Mesothelial cell of epicardium (in vitro differentiated cells): ENCODE measurements around the gene LMAN2. TPM values are rescaled to one million over a fixed set of nuclear protein-coding genes. Genes with fewer than 3 reads are reported as not detected.

Source experiments
- DNase-seq, 2 experiments: peaks; one replicate each; pipeline ENCODE4 v3.0.0; 2021; ENCODE audit warnings: low spot score in 2 of 2; ENCODE audit not compliant: unreplicated experiment in 2 of 2
- H3K27ac Mint-ChIP-seq: 2 replicates; pipeline ENCODE4 v1.8.0; 2021; ENCODE audit warnings: mixed read lengths
- H3K27me3 Mint-ChIP-seq: 2 replicates; pipeline ENCODE4 v1.8.0; 2021; ENCODE audit warnings: low read depth, mixed read lengths
- H3K36me3 Mint-ChIP-seq: 2 replicates; pipeline ENCODE4 v1.8.0; 2021; ENCODE audit warnings: mixed read lengths
- H3K4me1 Mint-ChIP-seq: 2 replicates; pipeline ENCODE4 v1.8.0; 2021; ENCODE audit warnings: mixed read lengths
- H3K4me3 Mint-ChIP-seq: 2 replicates; pipeline ENCODE4 v1.8.0; 2021; ENCODE audit warnings: mild to moderate bottlenecking, moderate library complexity, mixed read lengths
- H3K9me3 Mint-ChIP-seq: 2 replicates; pipeline ENCODE4 v1.8.0; 2021; ENCODE audit warnings: mixed read lengths
- total RNA-seq: library from RNA; stranded (reverse); gene quantifications from 3 replicates; pipeline ENCODE4 v1.2.1, GENCODE V29; 2021
- TF ChIP-seq, protein P1 (sequence below): fragments of 200-600 bp; sonication (generic); IDR thresholded peaks from one replicate; pipeline ENCODE4 v1.5.0; 2021; ENCODE audit warnings: antibody characterized with exemption; ENCODE audit not compliant: unreplicated experiment

Gene LMAN2
- total RNA-seq, 1 donor from 2014 or later: 85.4 TPM

DNA sequence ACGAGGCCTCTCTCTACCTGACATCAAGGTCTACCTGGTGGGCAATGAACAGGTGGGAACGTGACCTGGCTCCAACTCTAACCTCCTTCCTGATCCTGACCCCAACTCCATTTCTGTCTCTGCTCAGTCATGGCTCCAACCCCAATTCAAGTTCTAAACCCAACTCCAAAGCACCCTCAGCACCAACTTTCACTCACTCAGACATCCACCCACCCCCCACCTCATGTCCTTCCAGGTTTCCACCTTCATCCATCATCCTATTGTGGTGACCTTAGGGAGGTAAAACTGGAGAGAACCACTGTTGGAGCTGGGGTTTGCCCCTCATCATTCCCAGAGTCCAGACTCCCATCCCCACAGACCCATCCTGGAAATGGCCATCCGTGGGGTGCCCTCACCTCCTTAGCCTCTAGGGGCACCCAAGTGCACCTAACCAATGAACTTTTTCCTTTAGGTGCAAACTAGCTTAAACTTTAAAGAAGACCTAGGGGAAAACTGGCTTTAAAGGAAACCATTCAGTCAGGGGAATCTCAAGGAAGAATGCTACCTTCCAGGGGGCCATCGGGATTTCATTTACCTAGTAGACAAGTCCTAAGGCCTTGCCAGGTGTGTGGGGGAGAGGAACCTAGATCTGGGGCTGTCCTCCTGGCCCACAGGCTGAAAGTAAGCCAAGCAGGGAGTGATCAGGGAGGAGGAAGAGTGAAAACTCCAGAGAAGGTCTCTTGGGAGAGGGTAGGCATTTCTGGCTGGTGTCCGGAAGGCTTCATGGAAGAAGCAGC is 17.6 kb upstream of the LMAN2 start:
- Mint-ChIP-seq H3K27ac (peak overlapping the region; percentile 11), H3K36me3 (no peaks in the 10 kb centered on the region), H3K9me3 (no peaks in the 10 kb centered on the region), H3K4me1 (peaks cover 24% of the 10 kb centered on the region), H3K4me3 (peak overlapping the region; percentile 38), H3K27me3 (no peaks in the 10 kb centered on the region)
- TF ChIP-seq, protein P1, sequence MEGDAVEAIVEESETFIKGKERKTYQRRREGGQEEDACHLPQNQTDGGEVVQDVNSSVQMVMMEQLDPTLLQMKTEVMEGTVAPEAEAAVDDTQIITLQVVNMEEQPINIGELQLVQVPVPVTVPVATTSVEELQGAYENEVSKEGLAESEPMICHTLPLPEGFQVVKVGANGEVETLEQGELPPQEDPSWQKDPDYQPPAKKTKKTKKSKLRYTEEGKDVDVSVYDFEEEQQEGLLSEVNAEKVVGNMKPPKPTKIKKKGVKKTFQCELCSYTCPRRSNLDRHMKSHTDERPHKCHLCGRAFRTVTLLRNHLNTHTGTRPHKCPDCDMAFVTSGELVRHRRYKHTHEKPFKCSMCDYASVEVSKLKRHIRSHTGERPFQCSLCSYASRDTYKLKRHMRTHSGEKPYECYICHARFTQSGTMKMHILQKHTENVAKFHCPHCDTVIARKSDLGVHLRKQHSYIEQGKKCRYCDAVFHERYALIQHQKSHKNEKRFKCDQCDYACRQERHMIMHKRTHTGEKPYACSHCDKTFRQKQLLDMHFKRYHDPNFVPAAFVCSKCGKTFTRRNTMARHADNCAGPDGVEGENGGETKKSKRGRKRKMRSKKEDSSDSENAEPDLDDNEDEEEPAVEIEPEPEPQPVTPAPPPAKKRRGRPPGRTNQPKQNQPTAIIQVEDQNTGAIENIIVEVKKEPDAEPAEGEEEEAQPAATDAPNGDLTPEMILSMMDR: peak; percentile 66
- no peak for DNase-seq

DNA sequence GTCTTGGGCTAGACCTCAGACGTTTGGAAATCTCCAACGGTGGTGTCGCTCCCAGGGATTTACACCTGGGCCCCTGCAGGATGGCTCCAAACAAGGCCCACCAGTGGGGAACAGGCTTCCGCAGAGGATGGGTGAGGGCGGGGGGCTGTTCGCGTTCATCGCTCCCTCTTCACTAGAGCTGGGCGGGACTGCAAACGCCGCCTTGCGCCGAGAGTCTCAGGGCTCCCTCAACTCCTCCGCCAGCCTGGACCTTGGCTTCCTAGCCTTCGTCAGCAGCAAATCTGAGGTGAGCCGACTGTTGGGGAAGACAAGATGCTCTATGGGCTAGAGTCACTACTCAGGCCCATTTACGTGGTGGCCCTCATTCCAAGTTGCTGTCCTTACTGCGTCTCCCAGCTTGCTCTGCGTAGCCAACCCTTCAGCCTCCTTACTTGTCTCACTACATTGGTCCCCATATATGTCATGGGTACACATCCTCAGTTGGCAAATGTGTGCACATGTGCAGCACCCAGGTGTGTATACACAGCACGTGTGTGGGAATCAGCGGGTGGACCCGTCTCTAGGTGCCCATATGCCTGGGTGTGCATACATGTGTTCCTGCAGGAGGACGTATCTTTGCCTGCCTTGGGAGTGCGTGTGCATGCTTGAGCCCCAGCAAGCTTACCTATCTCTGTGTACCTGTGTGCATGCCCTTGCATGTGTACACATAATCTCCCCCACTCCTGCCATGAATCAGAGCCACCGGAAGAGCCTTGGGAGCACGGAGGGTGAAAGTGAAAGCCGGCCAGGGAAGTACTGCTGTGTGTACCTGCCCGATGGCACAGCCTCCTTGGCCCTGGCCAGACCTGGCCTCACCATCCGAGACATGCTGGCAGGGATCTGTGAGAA is 16.8 kb upstream of the LMAN2 start:
- peak overlapping the region; percentile 45 for H3K4me3 Mint-ChIP-seq
- H3K36me3 Mint-ChIP-seq: no peaks in the 10 kb centered on the region
- DNase-seq: no peak
- H3K9me3 Mint-ChIP-seq: no peaks in the 10 kb centered on the region
- TF ChIP-seq, protein P1: no peak
- peaks cover 21% of the 10 kb centered on the region for H3K4me1 Mint-ChIP-seq
- no peaks in the 10 kb centered on the region for H3K27me3 Mint-ChIP-seq
- no peak overlapping the region for H3K27ac Mint-ChIP-seq

DNA sequence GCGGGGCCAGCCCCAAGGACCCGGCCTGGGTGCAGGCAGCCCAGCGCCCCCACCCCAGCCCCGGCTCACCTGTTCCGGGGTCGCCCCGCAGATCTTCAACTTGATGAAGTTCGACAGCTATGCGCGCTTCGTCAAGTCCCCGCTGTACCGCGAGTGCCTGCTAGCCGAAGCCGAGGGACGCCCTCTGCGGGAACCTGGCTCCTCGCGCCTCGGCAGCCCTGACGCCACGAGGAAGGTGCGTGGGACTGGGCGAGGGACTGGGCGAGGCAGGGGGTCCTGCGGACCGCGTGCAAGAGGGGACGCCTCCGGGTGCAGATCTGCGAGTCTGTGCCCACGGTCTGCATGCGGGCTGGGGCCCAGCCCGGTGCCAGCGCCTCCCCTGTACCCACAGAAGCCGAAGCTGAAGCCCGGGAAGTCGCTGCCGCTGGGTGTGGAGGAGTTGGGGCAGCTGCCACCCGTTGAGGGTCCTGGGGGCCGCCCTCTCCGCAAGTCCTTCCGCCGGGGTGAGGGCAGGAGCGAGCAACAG is 15.9 kb upstream of the LMAN2 start:
- no peaks in the 10 kb centered on the region for H3K9me3 Mint-ChIP-seq

DNA sequence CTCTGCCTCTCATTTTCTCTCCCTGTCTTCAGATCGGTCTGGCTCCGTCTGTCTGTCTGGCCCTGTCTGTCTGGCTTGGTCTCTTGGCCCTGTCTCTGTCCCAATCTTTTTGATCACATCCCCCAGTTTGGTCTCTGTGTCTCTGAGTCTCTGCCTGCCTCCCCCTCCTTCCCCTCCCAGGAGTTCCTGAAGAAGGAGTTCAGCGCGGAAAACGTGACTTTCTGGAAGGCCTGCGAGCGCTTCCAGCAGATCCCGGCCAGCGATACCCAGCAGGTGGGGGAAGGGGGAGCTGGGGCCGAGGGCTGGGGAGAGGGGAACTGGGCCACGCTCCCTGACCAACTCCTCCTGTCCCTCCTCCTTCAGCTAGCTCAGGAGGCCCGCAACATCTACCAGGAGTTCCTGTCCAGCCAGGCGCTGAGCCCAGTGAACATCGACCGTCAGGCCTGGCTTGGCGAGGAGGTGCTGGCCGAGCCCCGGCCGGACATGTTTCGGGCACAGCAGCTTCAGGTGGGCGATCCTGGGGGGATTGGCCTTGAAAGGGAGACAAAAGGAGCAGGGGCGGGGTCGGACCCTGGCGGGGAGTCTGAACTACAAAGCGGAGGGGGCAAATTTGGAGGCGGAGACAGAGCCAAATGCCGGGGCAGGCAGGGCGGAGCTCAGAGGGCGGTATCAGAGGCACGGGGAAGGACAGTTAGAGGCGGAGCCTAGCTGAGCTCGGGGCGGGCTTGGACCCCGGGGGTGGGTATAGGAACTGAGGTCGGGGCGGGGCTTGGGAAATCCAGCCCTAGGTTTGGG is 15.3 kb upstream of the LMAN2 start:
- Mint-ChIP-seq H3K27ac (peak overlapping the region; percentile 98), H3K36me3 (no peaks in the 10 kb centered on the region), H3K4me1 (peaks cover 31% of the 10 kb centered on the region), H3K4me3 (peak overlapping the region; percentile 88), H3K27me3 (no peaks in the 10 kb centered on the region), H3K9me3 (no peaks in the 10 kb centered on the region)
- TF ChIP-seq, protein P1: no peak
- DNase-seq: peak; percentile 80 to 86

More for the DNA sequence above, 15.9 kb upstream of the LMAN2 start:
- Mint-ChIP-seq H3K27me3 (no peaks in the 10 kb centered on the region), H3K4me3 (peak overlapping the region; percentile 88), H3K4me1 (peaks cover 26% of the 10 kb centered on the region), H3K36me3 (no peaks in the 10 kb centered on the region), H3K27ac (no peak overlapping the region)
- no peak for DNase-seq
- TF ChIP-seq, protein P1: no peak
